ENCODE data around the gene MAP7D1. TPM values are rescaled to one million over a fixed set of nuclear protein-coding genes. Genes with fewer than 3 reads are reported as not detected.

Gene MAP7D1
- total RNA-seq, 1 experiment from 2014 or later: 49.9 TPM

GRCh38 chr1:36137226-36137625 lies 18.7 kb upstream of the MAP7D1 start:
- H3K27ac ChIP-seq (ENCODE audit: insufficient read length, low read depth, low read length): no peak overlapping the region
- no peaks in the 10 kb centered on the region for H3K27me3 Mint-ChIP-seq (ENCODE audit: low read depth)
- no peak overlapping the region for H2AK5ac ChIP-seq (ENCODE audit: insufficient read length, low read length)
- H2BK12ac ChIP-seq (ENCODE audit: insufficient read length, low read depth, low read length): no peak overlapping the region
- H2BK120ac ChIP-seq (ENCODE audit: low read depth, low read length, poor library complexity, severe bottlenecking): no peak overlapping the region
- H3K9me3 ChIP-seq (ENCODE audit: control insufficient read depth, low read depth, low read length): no peaks in the 10 kb centered on the region
- H2BK20ac ChIP-seq (ENCODE audit: low read depth, low read length, poor library complexity, severe bottlenecking): no peak overlapping the region
- no peak overlapping the region for H3K4me3 Mint-ChIP-seq
- H3K9ac ChIP-seq (ENCODE audit: extremely low read depth, insufficient read length, low read length): no peak overlapping the region
- H3K27me3 ChIP-seq (ENCODE audit: insufficient read depth, low read length): no peaks in the 10 kb centered on the region
- H3K18ac ChIP-seq (ENCODE audit: insufficient read length, low read depth, low read length): no peak overlapping the region
- no peak overlapping the region for H2BK5ac ChIP-seq (ENCODE audit: insufficient read length, low read length)
- no peak overlapping the region for H4K5ac ChIP-seq (ENCODE audit: insufficient read length, low read depth, low read length)
- no peak overlapping the region for H3T11ph ChIP-seq (ENCODE audit: low read length)
- WGBS (ENCODE audit: extremely low coverage, insufficient read length, low lambda C conversion rate): no CpG with 5 or more reads among the region's 5 CpGs
- H3K4me2 ChIP-seq (ENCODE audit: insufficient read depth, insufficient read length, low read length): no peak overlapping the region
- H3K36me3 Mint-ChIP-seq (ENCODE audit: insufficient read depth in 1 of 3, low read depth in 3 of 3): peaks cover 6 to 36% (median 17%) of the 10 kb centered on the region in 3 experiments; a peak in 6 of 7 replicates
- no peak overlapping the region for H2AFZ ChIP-seq (ENCODE audit: low read length)
- H3K14ac ChIP-seq (ENCODE audit: insufficient read depth, low read length): no peak overlapping the region; the same call in 1 of the 2 replicates
- DNase-seq: no peak
- no peaks in the 10 kb centered on the region for H3K79me2 ChIP-seq (ENCODE audit: insufficient read depth, low read length)
- H3K23me2 ChIP-seq (ENCODE audit: insufficient read length, low read depth, low read length, poor library complexity, severe bottlenecking): no peaks in the 10 kb centered on the region
- H3K23ac ChIP-seq (ENCODE audit: insufficient read length, low read depth, low read length): no peak overlapping the region
- no peak overlapping the region for H2BK15ac ChIP-seq (ENCODE audit: low read depth, low read length)
- no peak overlapping the region for H4K8ac ChIP-seq (replicated peaks; ENCODE audit: insufficient read length, low read depth, low read length)
- H3K27ac Mint-ChIP-seq: no peak overlapping the region; a peak in 1 of 7 replicates
- TF ChIP-seq CTCF (conservative IDR thresholded peaks at IDR 0.05): no peak
- no peak overlapping the region for H3K56ac ChIP-seq (ENCODE audit: insufficient read length, low read depth, low read length)
- no peak overlapping the region for H3K4ac ChIP-seq (ENCODE audit: low read depth, low read length)
- no peaks in the 10 kb centered on the region for H4K20me1 ChIP-seq (ENCODE audit: control insufficient read depth, insufficient read depth, insufficient read length)
- H3K9me3 Mint-ChIP-seq: no peaks in the 10 kb centered on the region
- H4K91ac ChIP-seq (ENCODE audit: insufficient read length, low read depth, low read length): no peak overlapping the region
- H3K4me1 ChIP-seq (ENCODE audit: insufficient read depth, low read length): 0 out of 2 replicates have a peak, but pooled peaks cover 2% of the 10 kb centered on the region
- H3K4me1 Mint-ChIP-seq: peaks cover 6 to 12% of the 10 kb centered on the region in 2 experiments
- H3K79me1 ChIP-seq (ENCODE audit: insufficient read depth, low read depth, low read length, poor library complexity, severe bottlenecking): no peaks in the 10 kb centered on the region
